LNCAP (cell line): ENCODE data around the gene NR5A1.

Experiments
- CTCF ChIP-seq: fragments of 450-650 bp; IDR thresholded peaks from 2 replicates; pipeline ENCODE4 v1.5.1; 2017; ENCODE audit warnings: mild to moderate bottlenecking

The NR5A1 gene

GRCh38 chr9:124477648-124478285, 29.4 kb downstream of the NR5A1 start:
- no peak for TF ChIP-seq CTCF

GRCh38 chr9:124477211-124477647, 30.0 kb downstream of the NR5A1 start:
- TF ChIP-seq CTCF = no peak

GRCh38 chr9:124475868-124476690, 31.1 kb downstream of the NR5A1 start:
- TF ChIP-seq CTCF = no peak

- no peak for TF ChIP-seq CTCF
Measured at GRCh38 chr9:124475158-124475867, 31.9 kb downstream of the NR5A1 start.

GRCh38 chr9:124474151-124474550, 33.0 kb downstream of the NR5A1 start:
- no peak for TF ChIP-seq CTCF

GRCh38 chr9:124473310-124473709, 33.9 kb downstream of the NR5A1 start:
- TF ChIP-seq CTCF = no peak

- TF ChIP-seq CTCF = no peak
Measured at GRCh38 chr9:124472770-124473169, 34.4 kb downstream of the NR5A1 start.
